22Rv1 (cell line): ENCODE results near the gene LRRC25.
A peak's percentile ranks its signal among the peaks of the same experiment; 100 is the strongest.

Experiments used
- H3K27ac ChIP-seq: fragments of 450-650 bp; 2 replicates; pipeline ENCODE4 v1.5.1; 2017
- ZFX ChIP-seq: fragments of 450-650 bp; IDR thresholded peaks from 2 replicates; pipeline ENCODE4 v1.6.1; 2017; ENCODE audit warnings: antibody characterized with exemption, borderline replicate concordance
- TF ChIP-seq, protein P1 (sequence below): fragments of 450-650 bp; IDR thresholded peaks from 2 replicates; pipeline ENCODE4 v1.5.1; 2017; ENCODE audit warnings: mild to moderate bottlenecking

The LRRC25 gene

DNA sequence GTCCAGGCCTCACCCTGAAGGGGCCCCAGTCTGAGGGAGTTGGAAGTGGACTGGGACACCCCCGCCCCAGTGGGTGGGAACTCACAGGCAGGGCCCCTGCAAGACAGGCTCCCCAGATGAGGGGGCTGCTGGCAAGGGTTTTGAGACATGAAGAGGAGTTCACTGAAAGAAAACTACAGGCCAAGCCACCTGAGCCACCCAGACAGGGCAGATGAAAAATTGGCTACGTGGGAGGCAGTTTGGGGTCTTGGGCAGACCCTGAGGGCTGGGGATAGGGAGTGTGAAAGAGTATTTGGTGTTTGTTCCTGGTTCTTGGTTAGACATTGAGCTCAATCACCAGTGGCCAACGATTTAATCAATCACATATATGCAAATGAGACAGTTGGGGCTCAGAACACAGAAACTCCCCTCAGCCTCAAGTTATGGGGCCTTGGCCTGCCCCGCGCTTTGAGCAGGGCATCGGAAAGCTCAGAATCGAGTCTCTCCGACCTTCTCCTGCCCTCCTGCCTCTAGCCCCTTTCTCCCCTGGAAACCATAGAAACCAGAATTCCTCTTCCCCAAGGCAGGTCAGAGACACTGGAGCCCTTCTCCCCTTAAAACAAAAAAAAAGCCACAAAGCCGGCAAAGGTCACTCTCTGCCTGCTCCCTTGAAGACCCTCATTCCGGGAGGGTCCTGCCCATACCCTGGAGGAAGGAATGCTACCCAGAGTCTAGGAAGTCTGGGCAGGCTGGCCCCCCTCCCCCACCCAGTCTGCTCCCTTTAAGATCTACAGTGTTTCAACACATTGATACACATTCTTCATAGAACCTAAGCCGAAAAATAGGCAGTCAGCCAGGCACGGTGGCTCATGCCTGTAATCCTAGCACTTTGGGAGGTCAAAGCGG lies 41.8 kb upstream of the LRRC25 start:
- no peak for TF ChIP-seq ZFX
- TF ChIP-seq, protein P1, sequence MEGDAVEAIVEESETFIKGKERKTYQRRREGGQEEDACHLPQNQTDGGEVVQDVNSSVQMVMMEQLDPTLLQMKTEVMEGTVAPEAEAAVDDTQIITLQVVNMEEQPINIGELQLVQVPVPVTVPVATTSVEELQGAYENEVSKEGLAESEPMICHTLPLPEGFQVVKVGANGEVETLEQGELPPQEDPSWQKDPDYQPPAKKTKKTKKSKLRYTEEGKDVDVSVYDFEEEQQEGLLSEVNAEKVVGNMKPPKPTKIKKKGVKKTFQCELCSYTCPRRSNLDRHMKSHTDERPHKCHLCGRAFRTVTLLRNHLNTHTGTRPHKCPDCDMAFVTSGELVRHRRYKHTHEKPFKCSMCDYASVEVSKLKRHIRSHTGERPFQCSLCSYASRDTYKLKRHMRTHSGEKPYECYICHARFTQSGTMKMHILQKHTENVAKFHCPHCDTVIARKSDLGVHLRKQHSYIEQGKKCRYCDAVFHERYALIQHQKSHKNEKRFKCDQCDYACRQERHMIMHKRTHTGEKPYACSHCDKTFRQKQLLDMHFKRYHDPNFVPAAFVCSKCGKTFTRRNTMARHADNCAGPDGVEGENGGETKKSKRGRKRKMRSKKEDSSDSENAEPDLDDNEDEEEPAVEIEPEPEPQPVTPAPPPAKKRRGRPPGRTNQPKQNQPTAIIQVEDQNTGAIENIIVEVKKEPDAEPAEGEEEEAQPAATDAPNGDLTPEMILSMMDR = no peak
- peak overlapping the region; percentile 93 for H3K27ac ChIP-seq

DNA sequence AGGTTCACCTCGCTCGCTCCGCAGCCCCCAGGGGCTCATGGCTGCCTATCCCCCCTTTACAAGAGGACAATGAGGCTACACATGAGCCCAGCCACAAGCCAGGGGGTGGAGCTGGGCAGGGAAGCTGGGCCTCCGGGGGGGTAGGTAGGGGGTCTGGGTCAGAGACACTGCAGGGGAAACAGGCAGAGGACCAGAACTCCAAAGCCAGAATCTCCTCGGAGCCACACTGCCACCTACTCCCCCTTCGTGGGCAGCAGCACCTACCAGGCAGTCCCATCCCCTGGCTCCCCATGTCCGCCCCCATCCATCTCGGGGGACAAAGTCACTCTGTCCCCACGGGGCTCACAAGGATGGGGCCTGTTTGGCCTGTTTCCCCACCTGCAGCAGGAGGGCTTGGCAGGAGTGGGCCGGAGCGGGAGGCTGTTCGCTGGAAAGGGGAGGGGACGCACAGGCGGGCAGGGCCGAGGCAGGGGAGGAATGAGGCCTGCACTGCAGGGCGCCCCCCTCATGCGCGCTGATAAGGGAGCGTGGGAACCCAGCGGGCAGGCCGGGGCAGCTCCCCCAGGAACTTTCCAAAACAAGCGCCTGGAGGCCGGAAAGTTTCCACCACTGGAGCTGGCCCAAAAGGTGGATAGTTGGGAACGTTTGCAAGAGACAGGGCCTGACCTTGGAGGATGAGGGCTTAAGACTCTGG lies 41.1 kb upstream of the LRRC25 start:
- H3K27ac ChIP-seq = peak overlapping the region; percentile 93
- TF ChIP-seq, protein P1 = no peak
- TF ChIP-seq ZFX = no peak

DNA sequence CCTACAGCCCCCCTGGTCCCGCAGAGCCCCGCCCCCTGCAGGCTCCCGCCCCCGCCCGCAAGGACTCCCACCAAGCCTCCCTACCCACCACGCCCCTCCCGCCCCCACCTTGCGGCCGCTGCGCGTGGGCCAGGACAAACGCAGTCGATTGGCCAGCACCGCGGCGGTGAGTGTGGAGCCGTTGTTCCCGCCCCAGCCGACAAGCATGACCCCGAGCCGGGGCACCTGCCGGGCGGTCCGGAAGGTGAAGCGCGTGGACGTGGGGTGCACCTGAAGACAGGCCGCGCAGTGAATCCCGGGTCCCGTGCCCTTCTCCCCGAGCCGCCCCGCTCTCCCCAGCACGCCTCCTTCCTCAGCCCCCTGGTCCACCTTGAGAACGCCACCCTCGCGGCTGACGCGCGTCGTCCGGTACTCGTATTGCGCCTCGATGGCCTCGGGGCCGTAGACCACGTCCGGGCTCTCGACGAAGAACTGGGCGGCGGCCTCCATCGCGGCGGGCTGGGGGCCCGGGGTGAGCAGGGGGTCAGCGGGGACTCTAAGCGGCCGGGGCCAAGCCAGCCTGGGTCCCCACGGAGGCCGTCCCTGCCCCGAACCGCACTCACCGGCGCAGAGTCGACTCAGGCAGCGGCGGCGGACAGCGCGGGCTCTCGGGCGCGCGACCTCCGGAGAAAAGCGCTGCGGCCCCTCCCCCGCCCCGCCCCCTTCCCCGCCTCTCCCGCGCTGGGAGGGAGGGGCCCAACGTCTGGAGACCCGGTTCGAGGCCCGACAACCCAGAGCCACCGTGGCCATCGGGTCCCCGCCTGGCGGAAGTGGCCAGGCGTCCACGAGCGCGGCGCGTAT lies 40.3 kb upstream of the LRRC25 start, which contains the start of gene ISYNA1:
ISYNA1 (minus strand) TSS at position 643 of the 840 bp plus-strand sequence; CDS start at position 489, 154 bp downstream.
- H3K27ac ChIP-seq = peak within 1 kb of the TSS; percentile 93
- TF ChIP-seq, protein P1 = no peak
- no peak for TF ChIP-seq ZFX

DNA sequence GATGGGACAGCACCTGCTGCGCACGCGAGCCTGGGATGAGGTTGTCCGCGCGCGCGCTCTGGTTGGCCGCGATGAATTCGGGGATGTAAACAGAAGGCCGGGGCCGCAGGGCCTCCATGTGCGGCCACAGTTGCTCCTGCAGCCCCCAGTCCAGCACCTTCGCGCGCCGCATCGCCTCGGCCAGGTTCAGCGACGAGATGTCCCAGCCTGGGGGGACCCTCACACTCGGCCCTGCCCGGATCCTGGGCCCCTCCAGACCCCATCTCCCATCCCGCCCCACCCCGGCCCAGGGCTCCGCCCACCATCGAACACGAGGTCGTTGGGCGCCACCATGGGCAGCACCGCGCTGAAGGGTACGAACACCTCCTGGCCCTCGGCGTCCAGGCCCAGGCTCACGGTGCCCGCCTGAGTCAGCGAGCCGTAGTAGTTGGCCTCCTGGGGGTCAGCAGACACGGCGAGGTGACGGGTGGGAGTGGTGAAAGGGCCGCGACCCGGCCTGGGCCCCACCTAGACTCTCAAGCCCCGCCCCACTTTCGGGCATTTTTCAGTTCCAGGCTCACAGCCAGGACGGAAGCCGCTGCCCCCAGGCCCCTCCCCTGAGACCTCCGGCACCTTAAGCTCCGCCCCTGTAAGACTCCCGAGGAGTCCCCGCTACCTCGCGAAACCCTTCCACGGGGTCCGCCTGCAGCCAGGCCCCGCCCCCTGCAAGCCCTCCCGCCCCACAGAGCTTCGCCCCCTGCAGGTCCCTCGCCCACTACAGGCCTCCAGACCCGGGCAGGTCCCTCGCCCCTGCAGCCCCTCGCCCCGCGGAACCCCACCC lies 39.5 kb upstream of the LRRC25 start:
- TF ChIP-seq ZFX = no peak
- TF ChIP-seq, protein P1 = no peak
- peak overlapping the region; percentile 93 for H3K27ac ChIP-seq

DNA sequence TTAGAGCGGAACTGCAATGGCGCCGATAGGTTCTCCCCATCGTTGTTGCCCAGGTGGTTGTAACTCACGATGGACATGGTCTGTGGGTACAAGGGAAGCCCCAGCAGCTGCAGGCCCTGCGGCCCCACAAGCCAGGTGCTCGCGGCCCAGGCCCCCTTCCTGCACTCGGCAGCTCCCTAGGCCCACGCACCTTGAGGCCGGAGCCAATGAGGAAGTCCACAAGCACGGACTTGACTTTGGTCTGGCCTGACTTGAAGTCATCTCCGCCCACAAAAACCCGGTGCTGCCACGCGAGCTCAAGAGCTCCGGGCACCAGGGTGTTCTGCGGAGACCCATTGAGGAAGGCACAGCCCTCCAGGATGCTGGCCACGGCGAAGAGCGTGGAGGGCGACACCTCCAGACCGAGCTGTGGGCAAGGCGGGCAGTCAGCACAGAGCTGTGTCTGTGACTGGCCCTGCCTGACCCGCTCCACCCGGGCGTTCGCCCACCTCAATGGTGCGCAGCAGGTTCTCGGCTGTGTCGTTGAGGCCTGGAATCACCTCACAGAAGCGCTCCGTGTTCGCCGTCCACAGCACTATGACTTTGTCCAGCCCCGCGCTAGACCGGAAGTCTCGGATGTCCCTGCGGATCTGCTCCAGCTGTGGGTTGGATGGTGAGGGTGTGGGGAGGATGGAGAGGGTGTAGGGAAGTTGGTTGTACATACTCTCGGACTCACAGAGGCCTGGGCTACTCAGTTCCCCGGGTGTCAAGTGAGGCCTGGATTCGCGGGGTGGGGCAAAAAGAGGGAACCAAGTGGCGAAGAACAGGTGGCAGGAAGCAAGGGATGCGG lies 38.6 kb upstream of the LRRC25 start:
- no peak for TF ChIP-seq ZFX
- TF ChIP-seq, protein P1 = no peak
- peak overlapping the region; percentile 93 for H3K27ac ChIP-seq
